Mammary epithelial cell (primary cell): Measurements from ENCODE around the gene DPP10.

Experiments
- CTCF ChIP-seq, 2 donors: IDR thresholded peaks in 1 of 2; conservative IDR thresholded peaks in 1 of 2; 2 replicates each; pipeline ENCODE4 v1.5.1; 2011 to 2012; ENCODE audit warnings: inconsistent platforms in 2 of 2, low read length in 2 of 2, mild to moderate bottlenecking in 2 of 2, control low read depth in 1 of 2, low read depth in 1 of 2; ENCODE audit not compliant: insufficient read depth in 1 of 2; ENCODE audit errors: extremely low read depth in 1 of 2
- EZH2 ChIP-seq: IDR thresholded peaks from 2 replicates; pipeline ENCODE4 v1.6.1; 2012; ENCODE audit warnings: low read length, inconsistent platforms, borderline replicate concordance

- TF ChIP-seq CTCF (conservative IDR thresholded peaks at IDR 0.05 in 1 of 2, IDR thresholded peaks at IDR 0.05 in 1 of 2; ENCODE audit: extremely low read depth in 1 of 2, insufficient read depth in 1 of 2, low read depth in 1 of 2, low read length in 2 of 2) (no peak), EZH2 (no peak)
Measured at GRCh38 chr2:114614592-114614991, 172.2 kb downstream of the DPP10 start.
